HEK293T (cell line): ENCODE measurements around the gene NEK10.
"Not testable (repeated sequence)": the region's sequence is repeated elsewhere in the genome, so short reads cannot be mapped to it uniquely, and the experiment has no call there.

Experiments used
- CTCF ChIA-PET: fragments of 350-600 bp; formaldehyde crosslinking; extraction: SDS; loops from one replicate; lab custom pipeline; 2021; ENCODE audit warnings: antibody characterized with exemption, inconsistent platforms; lab: Yijun Ruan, JAX
- POLR2A ChIA-PET: fragments of 350-600 bp; formaldehyde crosslinking; extraction: SDS; loops from one replicate; lab custom pipeline; 2020; ENCODE audit warnings: antibody characterized with exemption, inconsistent platforms; lab: Yijun Ruan, JAX
- DNase-seq: peaks from one replicate; pipeline ENCODE4 v3.0.0; 2012; ENCODE audit warnings: mixed read lengths; ENCODE audit errors: extremely low spot score
- ARNT ChIP-seq: fragments of 450-650 bp; IDR thresholded peaks from 2 replicates; pipeline ENCODE4 v1.6.1; 2017; ENCODE audit warnings: mild to moderate bottlenecking
- BHLHE40 ChIP-seq: fragments of 450-650 bp; IDR thresholded peaks from 2 replicates; pipeline ENCODE4 v1.6.1; 2016; ENCODE audit warnings: mild to moderate bottlenecking, moderate library complexity, borderline replicate concordance
- CTBP1 ChIP-seq: fragments of 450-650 bp; IDR thresholded peaks from 2 replicates; pipeline ENCODE4 v1.6.1; 2016; ENCODE audit warnings: borderline replicate concordance
- ELF4 ChIP-seq: fragments of 450-650 bp; IDR thresholded peaks from 2 replicates; pipeline ENCODE4 v1.6.1; 2017; ENCODE audit warnings: antibody characterized with exemption
- FOXA1 ChIP-seq: fragments of 450-650 bp; IDR thresholded peaks from 2 replicates; pipeline ENCODE4 v1.6.1; 2016; ENCODE audit warnings: mild to moderate bottlenecking
- FOXK2 ChIP-seq: fragments of 450-650 bp; IDR thresholded peaks from 2 replicates; pipeline ENCODE4 v1.6.1; 2016; ENCODE audit warnings: mild to moderate bottlenecking
- FOXM1 ChIP-seq: fragments of 450-650 bp; IDR thresholded peaks from 2 replicates; pipeline ENCODE4 v1.6.1; 2017; ENCODE audit warnings: mild to moderate bottlenecking, borderline replicate concordance
- HDGF ChIP-seq: fragments of 450-650 bp; IDR thresholded peaks from 2 replicates; pipeline ENCODE4 v1.6.1; 2017; ENCODE audit warnings: antibody characterized with exemption, borderline replicate concordance
- L3MBTL2 ChIP-seq: fragments of 450-650 bp; conservative IDR thresholded peaks from 2 replicates; pipeline ENCODE4 v1.6.1; 2016; ENCODE audit warnings: mild to moderate bottlenecking
- LEF1 ChIP-seq: fragments of 450-650 bp; IDR thresholded peaks from 2 replicates; pipeline ENCODE4 v1.6.1; 2017; ENCODE audit warnings: mild to moderate bottlenecking, borderline replicate concordance
- NFRKB ChIP-seq: fragments of 450-650 bp; IDR thresholded peaks from 2 replicates; pipeline ENCODE4 v1.6.1; 2016; ENCODE audit warnings: mild to moderate bottlenecking, moderate library complexity
- SP1 ChIP-seq: fragments of 450-650 bp; IDR thresholded peaks from 2 replicates; pipeline ENCODE4 v1.6.1; 2017
- SUZ12 ChIP-seq: fragments of 450-650 bp; IDR thresholded peaks from 2 replicates; pipeline ENCODE4 v1.6.1; 2016; ENCODE audit warnings: mild to moderate bottlenecking
- TARDBP ChIP-seq: fragments of 450-650 bp; IDR thresholded peaks from 2 replicates; pipeline ENCODE4 v1.6.1; 2016
- ZNF384 ChIP-seq: fragments of 450-650 bp; IDR thresholded peaks from 2 replicates; pipeline ENCODE4 v1.6.1; 2016
- TF ChIP-seq, protein P1 (sequence below): fragments of 450-650 bp; IDR thresholded peaks from 2 replicates; pipeline ENCODE4 v1.6.1; 2016

The NEK10 gene

DNA sequence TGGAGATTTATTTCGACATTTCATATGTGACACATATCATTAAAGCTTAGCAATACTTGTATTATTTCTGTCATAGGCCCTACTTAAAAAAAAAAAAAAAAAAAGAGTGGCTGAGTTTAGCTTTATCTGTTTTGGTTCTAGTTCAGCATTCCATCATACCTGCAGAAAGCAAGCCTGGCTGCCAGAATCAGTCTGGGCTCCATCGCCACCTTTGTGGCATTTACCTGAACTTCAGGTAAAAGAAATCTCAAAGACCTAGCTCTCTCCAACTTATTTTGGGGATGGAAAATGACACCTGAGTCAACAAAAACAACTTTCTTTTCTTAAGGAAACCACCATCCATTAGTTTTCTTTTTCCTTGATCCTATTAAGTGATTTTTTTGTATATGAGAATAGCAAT, 82.1 kb downstream of the NEK10 start:
- POLR2A ChIA-PET = no interaction called here
- CTCF ChIA-PET = no interaction called here
- DNase-seq = no peak
- TF ChIP-seq CTBP1 = no peak
- no peak for TF ChIP-seq L3MBTL2
- TF ChIP-seq ARNT = no peak
- no peak for TF ChIP-seq ELF4
- TF ChIP-seq FOXA1 = no peak
- TF ChIP-seq ZNF384 = no peak
- no peak for TF ChIP-seq SP1
- no peak for TF ChIP-seq NFRKB
- no peak for TF ChIP-seq HDGF

DNA sequence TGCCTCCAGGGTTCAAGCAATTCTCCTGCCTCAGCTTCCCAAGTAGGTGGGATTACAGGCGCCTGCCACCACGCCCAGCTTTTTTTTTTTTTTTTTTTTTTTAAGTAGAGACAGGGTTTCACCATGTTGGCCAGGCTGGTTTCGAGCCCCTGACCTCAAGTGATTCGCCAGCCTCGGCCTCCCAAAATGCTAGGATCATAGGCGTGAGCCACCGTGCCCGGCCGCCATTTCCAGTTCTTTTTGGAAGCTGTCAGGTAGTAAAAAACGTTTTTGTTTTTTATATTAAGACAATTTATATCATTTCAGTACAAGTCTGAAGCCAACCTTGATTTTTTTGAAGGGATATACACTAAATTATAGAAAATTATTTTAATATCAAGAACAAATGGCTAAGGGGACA, 82.7 kb downstream of the NEK10 start:
- POLR2A ChIA-PET, CTCF ChIA-PET, DNase-seq: not testable (repeated sequence)

DNA sequence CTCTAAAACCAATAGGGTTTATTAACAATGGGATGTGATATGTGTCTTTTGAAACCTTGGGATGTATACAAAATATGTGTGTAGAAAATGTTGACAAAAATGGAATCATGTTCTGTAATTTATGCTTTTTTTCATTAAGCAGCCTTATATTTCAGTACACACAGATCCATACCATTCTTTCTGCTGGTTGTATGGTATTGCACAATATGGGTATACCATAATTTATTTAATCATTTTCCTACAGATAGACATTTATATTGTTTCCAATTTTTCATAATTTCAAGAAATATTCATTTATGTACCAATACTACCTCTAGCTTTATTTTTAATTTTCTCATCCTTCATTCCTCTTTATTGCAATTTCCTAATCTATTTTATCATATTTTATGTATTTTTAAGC, 83.5 kb downstream of the NEK10 start:
- no peak for TF ChIP-seq ARNT
- no peak for TF ChIP-seq FOXA1
- TF ChIP-seq LEF1 = no peak
- no peak for TF ChIP-seq HDGF
- no peak for TF ChIP-seq NFRKB
- TF ChIP-seq L3MBTL2 = no peak
- TF ChIP-seq TARDBP = no peak
- no peak for TF ChIP-seq ELF4
- TF ChIP-seq, protein P1, sequence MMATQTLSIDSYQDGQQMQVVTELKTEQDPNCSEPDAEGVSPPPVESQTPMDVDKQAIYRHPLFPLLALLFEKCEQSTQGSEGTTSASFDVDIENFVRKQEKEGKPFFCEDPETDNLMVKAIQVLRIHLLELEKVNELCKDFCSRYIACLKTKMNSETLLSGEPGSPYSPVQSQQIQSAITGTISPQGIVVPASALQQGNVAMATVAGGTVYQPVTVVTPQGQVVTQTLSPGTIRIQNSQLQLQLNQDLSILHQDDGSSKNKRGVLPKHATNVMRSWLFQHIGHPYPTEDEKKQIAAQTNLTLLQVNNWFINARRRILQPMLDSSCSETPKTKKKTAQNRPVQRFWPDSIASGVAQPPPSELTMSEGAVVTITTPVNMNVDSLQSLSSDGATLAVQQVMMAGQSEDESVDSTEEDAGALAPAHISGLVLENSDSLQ = no peak
- no peak for TF ChIP-seq SUZ12
- no peak for TF ChIP-seq SP1
- ChIA-PET POLR2A (no interaction called here), CTCF (no interaction called here)
- DNase-seq = no peak

DNA sequence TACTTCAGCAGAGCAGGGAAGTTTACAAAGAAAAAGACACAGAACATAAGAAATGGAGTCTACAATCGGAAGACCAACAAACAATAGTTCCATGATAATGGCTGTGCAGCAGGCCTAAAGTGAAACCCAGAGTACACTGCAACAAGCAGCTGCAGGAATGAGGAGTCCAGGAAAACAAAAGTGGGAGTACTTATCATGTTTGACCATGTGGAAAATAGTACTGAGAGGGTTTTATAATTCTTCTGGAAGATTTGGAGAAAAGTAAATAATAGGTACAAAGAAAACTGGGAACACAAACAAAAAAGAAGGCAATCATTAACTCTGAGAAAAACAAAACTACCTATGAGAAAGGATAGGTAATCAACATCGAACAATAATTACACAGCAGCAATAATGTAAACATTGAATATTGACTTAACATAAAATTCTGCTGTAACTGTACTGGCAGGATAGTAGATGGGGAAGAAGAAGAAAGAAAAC, 87.5 kb downstream of the NEK10 start:
- DNase-seq = no peak
- TF ChIP-seq ELF4 (no peak), LEF1 (no peak), FOXA1 (no peak), FOXK2 (no peak), BHLHE40 (no peak), FOXM1 (no peak), ZNF384 (no peak), ARNT (no peak), SP1 (no peak), CTBP1 (no peak), L3MBTL2 (no peak), TARDBP (no peak)
- TF ChIP-seq, protein P1 = no peak
- POLR2A ChIA-PET = no interaction called here
- CTCF ChIA-PET = no interaction called here

DNA sequence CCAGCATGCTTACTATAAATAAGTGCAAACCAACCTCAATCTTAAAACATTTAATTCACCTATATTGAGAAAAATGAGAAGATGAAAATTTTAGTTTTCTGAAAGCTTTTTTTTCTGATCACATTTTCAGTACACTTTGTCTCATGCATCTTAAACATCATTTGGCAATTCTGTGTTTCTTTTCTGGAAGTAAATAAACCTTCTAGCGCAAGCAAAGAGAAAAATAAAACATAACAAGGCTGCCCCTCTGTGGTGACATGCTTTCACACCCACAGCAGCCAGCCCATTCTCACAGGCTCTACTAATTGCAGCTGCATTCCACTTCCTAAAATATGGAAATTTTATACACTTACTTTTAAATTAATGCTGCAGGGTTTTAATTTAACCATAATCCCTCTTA, 90.1 kb downstream of the NEK10 start:
- POLR2A ChIA-PET = no interaction called here
- CTCF ChIA-PET = interaction anchor here (0.5 kb wide), 1 partner anchor 280 kb away, joined by 3 read pairs; no protein-coding TSS in a partner anchor
- TF ChIP-seq LEF1 = no peak
- no peak for TF ChIP-seq SP1
- TF ChIP-seq, protein P1 = no peak
- no peak for TF ChIP-seq FOXK2
- TF ChIP-seq TARDBP = no peak
- no peak for TF ChIP-seq SUZ12
- TF ChIP-seq ELF4 = no peak
- no peak for TF ChIP-seq FOXM1
- no peak for TF ChIP-seq ZNF384
- TF ChIP-seq HDGF = no peak
- no peak for TF ChIP-seq CTBP1
- TF ChIP-seq FOXA1 = no peak
- no peak for TF ChIP-seq NFRKB
- no peak for TF ChIP-seq L3MBTL2
- no peak for TF ChIP-seq BHLHE40
- TF ChIP-seq ARNT = no peak
- no peak for DNase-seq

DNA sequence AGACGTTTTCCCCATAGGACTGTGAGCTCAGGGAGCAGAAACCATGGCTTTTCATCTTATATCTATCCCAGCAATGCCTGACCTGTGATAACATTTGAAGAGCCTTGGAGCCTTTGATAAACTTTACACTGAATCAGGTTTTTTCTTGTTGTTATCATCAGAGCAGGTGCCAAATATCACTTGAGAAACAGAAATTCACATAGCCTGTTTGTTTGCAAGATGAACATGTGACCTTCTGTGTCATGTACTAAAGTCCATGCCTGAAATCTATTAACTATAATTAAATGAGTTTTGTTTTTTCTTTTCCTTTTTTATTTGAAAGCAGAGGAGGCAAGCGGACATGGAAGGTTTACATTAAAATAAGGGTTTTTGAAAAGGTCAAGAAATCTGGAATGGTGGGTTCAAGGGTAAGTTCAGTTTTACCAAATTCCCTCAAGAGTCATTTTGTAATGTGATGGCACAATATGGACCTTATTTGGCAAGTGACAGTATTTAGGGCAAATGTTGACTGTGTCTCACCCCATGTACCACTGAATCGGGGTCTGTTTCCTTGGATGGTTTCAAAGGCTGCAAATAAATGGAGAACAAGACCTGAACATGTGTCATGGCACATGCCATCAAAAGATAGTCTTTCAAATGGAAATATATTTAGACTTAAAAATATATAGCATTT, 90.7 kb downstream of the NEK10 start:
- ChIA-PET POLR2A (no interaction called here), CTCF (no interaction called here)
- TF ChIP-seq FOXA1 = no peak
- no peak for TF ChIP-seq NFRKB
- no peak for DNase-seq
